ELF-1 (cell line): ENCODE measurements around the gene ZNF844.
"Not testable (repeated sequence)": the region's sequence is repeated elsewhere in the genome, so short reads cannot be mapped to it uniquely, and the experiment has no call there.

ENCODE experiments used
- DNase-seq: peaks from one replicate; pipeline ENCODE4 v3.0.0-alpha.2; 2016; ENCODE audit warnings: low read depth, low spot score

The ZNF844 gene

DNA sequence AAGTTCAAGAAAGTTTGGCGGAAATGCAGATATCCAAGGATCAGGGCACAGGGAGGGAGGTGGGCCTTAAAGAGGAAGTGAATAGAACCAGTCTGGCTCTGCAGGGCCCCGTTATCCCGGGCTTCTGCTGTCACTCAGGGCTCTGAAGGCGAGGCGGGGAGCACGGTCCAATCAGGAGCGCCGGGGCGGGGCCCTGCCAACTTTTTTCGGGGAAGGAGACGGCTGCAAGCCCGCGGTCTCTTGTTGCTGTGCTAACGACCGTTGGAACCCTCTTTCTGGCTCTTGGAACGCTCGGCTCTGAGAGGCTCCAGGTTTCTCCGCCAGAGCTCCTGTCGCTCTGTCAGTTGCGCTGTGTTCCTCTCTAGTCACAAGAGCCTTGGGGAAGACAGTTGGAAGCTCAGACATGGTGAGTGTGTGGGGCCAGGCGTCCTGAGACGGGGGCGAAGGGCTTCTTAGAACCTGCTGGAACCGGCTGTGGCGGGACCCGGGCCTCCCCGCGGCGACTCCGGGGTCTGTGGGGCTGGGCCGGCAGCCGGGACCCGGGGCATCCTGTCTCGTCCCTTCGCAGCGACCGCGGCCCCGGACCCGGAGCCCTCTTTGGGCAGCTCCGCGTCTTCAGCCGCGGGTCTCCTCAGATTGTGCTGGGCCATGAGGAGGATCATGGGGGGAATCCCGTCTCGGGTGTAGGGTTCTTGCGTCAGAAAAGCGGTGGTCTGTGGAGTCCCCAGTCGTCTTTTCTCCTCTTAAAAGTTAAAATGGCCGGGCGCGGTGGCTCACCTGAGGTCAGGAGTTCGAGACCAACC lies 27.7 kb downstream of the ZNF844 start:
- DNase-seq: peak; percentile 96

DNA sequence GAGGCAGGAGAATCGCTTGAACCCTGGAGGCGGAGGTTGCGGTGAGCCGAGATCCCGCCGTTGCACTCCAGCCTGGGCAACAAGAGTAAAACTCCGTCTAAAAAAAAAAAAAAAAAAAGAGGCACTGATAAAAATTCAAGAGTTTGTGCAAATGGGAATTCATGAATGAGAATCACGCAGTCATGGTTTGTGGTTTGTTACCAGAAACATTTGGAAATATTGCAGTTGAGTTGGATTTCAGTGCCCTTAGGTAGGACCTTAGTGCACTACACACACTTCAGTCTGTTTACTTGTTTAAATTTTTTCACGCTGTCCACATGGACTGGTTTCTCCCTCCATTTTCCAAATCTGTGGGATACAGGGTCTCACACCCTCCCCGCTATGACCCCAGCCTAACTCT lies 28.4 kb downstream of the ZNF844 start:
- no peak for DNase-seq

DNA sequence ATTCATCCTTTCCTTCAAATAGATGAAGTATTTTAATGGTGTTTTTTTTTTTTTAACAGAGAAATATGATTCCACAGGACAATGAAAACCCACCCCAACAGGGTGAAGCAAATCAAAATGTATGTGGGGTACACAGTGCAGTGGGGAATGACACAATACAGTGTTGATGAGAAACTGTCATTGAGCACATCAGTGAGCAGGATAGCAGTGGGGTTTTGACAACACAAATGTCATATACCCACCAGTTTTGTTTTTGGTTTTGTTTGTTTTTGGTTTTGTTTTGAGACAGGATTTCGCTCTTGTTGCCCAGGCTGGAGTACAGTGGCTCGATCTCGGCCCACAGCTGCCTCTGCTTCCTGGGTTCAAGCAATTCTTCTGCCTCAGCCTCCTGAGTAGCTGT lies 29.2 kb downstream of the ZNF844 start:
- no peak for DNase-seq

DNA sequence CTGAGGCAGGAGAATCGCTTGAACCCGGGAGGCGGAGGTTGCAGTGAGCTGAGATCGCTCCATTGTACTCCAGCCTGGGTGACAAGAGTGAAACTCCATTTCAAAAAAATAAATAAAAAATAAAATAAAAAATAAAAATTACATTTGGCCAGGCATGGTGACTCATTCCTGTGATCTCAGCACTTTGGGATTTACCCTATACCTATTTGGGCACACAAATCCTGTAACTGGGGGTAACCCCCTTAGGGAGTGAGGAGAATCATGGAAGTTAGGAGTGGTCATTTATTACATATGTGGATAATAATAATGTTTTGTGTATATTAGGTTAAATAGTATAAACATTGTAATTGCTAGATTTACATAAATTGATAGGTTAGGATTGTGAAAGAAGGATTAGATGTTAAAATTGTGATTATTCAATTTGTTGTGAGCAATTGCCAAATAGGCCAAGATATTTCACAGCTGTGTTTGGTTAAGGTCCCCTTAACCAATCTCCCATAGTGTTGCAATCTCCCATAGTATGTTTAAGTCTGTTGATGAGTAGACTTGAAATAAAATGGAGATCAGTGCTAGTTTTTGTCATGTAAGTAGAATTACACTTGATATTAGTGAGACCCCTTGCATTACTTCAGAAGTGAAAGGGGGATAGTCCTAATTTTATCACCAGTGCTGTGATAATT lies 30.7 kb downstream of the ZNF844 start:
- no peak for DNase-seq

DNA sequence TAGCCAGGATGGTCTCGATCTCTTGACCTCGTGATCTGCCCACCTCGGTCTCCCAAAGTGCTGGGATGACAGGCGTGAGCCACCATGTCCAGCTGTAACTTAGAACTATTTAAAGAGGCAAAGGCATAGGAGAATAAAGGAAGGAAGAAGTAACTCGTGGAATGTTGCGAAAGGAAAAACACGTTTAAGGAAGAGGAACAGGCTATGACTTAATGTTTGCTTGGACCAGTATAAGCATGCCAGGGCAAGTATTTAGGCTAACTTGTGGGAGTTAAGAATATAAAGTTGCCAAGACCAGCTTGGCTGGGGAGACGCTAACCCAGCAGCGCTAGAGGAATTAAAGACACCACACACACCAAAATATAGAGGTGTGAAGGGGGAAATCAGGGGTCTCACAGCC lies 33.5 kb downstream of the ZNF844 start:
- DNase-seq: no peak

DNA sequence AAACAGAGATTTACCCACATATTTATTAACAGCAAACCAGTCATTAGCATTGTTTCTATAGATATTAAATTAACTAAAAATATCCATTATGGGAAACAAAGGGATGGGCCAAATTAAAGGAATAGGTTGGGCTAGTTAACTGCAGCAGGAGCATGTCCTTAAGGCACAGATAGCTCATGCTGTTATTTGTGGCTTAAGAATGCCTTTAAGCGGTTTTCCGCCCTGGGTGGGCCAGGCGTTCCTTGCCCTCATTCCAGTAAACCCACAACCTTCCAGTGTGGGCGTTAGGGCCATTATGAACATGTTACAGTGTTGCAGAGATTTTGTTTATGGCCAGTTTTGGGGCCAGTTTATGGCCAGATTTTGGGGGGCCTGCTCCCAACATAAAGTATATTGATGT lies 39.4 kb downstream of the ZNF844 start:
- not testable (repeated sequence) for DNase-seq

DNA sequence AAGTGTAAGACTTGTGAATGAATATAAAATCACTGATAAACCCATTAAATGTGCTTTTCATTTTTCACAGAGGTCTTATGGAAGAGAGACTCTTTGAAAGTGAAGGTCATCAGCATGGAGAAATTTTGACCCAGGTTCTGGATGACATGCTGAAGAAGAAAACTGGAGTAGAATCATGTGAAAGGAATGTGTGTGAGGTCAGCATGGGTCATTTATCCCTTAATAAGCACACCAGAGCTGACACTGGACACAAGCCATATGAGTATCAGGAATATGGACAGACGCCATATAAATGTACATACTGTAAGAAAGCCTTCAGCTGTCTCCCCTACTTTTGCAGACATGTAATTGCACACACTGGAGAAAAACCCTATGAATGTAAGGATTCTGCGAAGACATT lies 46.6 kb downstream of the ZNF844 start:
- DNase-seq: no peak

DNA sequence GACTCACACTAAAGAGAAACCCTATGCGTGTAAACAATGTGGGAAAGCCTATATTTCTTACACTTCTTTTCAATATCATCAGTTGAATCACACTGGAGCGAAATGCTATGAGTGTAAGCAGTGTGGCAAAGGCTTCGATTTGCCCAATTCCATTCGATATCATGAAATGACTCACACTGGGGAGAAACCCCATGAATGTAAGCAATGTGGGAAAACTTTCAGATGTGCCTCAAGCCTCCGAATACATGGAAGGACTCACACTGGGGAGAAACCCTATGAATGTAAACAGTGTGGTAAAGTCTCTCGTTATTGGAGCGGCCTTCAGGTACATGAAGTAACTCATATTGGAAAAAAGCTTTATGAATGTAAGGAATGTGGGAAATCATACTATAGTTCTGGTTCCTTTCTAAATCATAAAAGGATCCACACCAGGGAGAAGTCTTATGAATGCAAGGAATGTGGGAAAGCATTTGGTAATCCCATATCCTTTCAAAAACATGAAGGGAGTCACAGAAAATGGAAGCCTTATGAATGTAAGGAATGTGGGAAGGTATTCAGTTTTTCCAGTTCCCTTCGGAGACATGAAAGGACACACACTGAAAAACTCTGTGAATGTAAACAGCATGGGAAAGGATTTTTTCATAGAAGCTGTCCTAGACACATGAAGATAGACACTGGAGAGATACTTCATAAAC lies 47.6 kb downstream of the ZNF844 start:
- no peak for DNase-seq

DNA sequence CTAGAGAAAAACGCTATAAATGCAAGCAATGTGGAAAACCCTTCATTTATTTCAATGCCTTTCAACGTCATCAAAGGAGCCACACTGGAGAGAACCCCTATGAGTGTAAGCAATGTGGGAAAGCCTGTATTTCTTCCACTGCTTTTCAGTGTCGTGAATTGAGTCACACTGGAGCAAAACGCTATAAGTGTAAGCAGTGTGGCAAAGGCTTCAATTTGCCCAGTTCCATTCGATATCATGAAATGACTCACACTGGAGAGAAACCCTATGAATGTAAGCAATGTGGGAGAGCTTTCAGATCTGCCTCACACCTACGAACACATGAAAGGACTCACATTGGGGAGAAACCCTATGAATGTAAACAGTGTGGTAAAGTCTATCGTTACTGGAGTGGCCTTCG lies 48.2 kb downstream of the ZNF844 start:
- DNase-seq: no peak

DNA sequence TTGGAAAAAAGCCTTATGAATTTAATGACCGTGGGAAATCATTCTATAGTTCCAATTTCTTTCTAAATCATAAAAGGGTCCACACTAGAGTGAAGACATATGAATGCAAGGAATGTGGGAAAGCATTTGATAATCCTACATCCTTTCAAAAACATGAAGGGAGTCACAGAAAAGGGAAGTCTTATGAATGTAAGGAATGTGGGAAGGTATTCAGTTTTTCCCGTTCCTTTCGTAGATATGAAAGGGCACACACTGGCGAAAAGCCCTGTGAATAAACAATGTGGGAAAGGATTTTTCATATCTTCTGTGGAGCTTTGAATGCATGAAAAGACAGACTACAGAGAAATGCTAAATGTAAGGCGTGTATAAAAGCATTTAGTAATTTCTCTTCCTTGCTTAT lies 48.6 kb downstream of the ZNF844 start:
- no peak for DNase-seq

DNA sequence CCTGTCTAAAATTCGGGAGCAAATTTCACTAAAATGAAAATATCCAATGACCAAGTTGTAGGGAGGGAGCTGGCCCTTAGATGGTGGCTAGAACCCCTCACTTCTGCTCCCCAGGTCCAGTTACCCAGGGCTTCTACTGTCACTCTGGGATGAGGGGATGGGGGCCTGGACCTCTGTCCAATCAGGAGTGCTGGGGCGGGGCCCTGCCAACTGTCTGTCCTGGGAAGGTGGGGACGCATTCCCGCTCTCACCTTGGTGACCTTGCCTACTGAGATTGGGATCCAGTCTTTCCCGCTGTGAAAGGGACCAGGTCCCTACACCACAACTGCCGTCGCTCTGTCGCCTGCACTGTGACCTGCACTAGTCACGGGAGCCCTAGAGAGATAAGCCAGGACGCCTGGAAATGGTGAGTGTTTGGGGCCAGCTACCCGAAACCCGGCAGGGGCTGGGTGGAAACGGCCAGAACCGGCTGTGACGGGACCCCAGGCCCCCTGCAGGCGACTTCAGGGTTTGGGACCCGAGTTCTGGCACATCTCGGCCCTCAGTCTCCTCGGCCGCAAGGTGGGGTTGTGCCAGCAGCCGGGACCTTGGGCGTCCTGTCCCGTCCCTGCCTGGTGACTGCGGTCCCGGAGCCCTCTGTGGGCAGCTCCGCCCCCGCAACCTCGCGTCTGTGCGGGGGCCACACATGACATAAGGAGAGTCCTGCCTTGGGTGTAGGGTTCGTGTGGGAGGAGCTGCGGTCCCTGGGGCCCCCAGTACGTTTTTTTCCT lies 52.9 kb downstream of the ZNF844 start:
- no peak for DNase-seq

DNA sequence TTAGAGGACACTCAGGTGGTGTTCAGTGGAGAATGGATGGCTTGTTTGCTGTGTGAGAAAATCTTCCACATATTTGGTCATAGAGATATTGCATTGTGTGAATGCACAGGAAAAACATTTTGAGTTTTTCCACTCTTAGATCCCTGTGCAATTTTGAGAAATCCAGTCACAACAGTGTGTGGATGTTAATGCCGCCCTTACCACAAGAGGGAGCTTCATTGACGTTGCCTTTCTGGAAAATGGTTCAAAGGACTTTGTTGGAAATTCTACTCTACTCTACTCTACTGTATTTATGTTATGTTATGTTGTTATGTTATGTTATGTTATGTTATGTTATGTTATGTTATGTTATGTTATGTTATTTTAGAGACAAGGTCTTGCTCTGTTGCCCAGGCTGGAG lies 62.2 kb downstream of the ZNF844 start:
- no peak for DNase-seq
